ENCODE measurements around the gene TIMP1. TPM values are rescaled to one million over a fixed set of nuclear protein-coding genes. Genes with fewer than 3 reads are reported as not detected.

Gene TIMP1
- total RNA-seq, 2 experiments from 2014 or later, result 14.5 to 23.5 TPM

DNA sequence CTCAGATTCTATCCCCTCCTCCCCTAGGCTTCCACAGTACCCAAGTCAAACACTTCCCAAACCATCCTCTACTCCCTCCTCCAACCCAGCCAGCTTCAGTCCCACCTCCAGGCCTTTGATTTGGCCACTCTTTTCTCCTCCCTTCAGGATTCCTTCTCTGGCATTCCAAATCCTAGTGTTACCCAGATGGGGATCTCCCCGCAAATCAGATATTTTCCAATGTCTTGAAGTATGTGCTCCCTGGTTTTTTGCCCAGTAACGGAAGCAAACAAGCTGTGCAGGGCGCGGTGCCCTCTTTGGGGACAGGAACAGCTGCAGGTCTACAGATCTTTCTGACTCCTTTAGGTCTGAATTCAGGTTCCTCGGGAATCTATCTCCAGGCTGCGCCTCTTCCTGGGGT lies 39.6 kb downstream of the TIMP1 start:
- Mint-ChIP-seq H3K9me3 (ENCODE audit: low read depth) (no peaks in the 10 kb centered on the region), H3K27ac (no peak overlapping the region), H3K4me1 (peaks cover 11% of the 10 kb centered on the region), H3K27me3 (peaks cover 53% of the 10 kb centered on the region), H3K36me3 (no peaks in the 10 kb centered on the region), H3K4me3 (no peak overlapping the region)
- ATAC-seq (no peak), DNase-seq (no peak)
- CTCF ChIA-PET, result no interaction called here

DNA sequence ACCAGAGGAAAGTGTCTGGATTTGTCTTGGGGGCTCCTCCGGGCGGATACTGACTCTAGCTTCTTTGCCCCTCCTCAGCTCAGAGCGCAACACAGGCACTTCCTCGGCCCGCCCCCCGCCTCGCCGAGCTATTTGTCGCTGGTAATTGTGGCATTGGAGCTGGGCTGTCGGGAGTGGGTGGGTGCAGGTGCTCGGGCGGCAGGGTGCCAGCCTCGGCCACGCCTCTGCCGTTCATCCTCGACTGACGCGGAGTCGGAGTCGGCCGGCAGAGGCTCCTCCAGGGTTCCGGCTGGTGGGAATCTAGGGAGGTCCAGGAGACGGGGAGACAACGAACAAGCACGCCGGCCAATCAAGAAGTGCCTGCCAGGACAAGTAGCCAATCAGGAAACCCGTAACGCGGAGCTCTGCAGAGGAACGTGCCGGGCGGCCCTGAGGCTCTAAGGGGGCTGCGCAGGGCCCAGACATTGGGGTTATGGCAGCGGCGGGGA lies 41.3 kb downstream of the TIMP1 start:
- Mint-ChIP-seq H3K9me3 (ENCODE audit: low read depth) (no peaks in the 10 kb centered on the region), H3K4me3 (peak overlapping the region; percentile 52), H3K4me1 (peaks cover 11% of the 10 kb centered on the region), H3K27ac (no peak overlapping the region), H3K36me3 (no peaks in the 10 kb centered on the region), H3K27me3 (peaks cover 41% of the 10 kb centered on the region)
- DNase-seq, result peak; percentile 41
- CTCF ChIA-PET, result no interaction called here
- peak; percentile 50 for ATAC-seq

DNA sequence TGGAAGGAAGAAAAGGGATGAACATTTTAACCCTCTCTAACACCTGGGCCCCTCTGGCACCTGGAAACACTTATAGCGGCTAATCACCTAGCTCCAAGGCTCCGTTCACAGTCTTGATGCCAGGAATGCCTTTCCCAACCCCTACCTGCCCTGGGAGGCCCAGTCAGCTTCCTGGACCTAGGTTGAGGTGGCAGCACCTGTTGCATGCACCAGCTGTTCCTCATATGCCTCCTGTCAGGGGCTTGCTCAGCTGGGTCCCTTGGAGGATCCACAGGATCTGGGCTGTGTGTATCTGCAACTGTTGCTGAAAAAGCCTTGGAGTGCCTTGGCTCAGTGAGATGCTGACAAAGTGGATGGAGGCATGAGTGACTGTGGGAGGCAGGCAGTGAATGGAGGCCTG lies 43.1 kb downstream of the TIMP1 start:
- ATAC-seq (no peak), DNase-seq (no peak)
- Mint-ChIP-seq H3K27ac (no peak overlapping the region), H3K27me3 (peaks cover 33% of the 10 kb centered on the region), H3K36me3 (no peaks in the 10 kb centered on the region), H3K9me3 (ENCODE audit: low read depth) (no peaks in the 10 kb centered on the region), H3K4me1 (peaks cover 22% of the 10 kb centered on the region), H3K4me3 (no peak overlapping the region)
- CTCF ChIA-PET, result no interaction called here

DNA sequence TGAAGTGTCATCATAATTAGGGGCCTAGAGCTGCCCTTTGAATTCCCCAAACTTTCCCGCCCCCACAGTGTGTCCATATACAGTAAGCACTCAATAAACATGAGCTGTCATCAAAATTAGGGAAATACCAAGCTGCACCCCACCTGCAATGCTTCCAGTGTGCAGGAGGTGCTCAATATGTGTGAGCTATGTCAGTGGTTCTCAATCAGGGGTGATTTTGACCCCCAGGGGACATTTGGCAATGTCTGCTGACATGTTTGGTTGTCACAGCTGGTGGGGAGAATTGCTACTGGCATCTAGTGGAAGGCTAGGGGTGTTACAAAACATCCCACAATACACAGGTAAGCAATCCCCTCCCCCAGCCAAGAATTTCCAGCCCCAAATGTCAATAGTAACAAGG lies 46.7 kb downstream of the TIMP1 start:
- peak overlapping the region; percentile 25 for H3K4me3 Mint-ChIP-seq
- H3K4me1 Mint-ChIP-seq, result peaks cover 18% of the 10 kb centered on the region
- H3K36me3 Mint-ChIP-seq, result no peaks in the 10 kb centered on the region
- ATAC-seq (peak; percentile 31), DNase-seq (no peak)
- H3K9me3 Mint-ChIP-seq (ENCODE audit: low read depth), result no peaks in the 10 kb centered on the region
- H3K27ac Mint-ChIP-seq, result no peak overlapping the region
- H3K27me3 Mint-ChIP-seq, result peaks cover 7% of the 10 kb centered on the region
- CTCF ChIA-PET, result interaction anchor here (1.0 to 1.1 kb wide), 2 partner anchors 9 to 47 kb away, joined by 4 read pairs; partner anchors contain the start of genes SYN1 and TIMP1

DNA sequence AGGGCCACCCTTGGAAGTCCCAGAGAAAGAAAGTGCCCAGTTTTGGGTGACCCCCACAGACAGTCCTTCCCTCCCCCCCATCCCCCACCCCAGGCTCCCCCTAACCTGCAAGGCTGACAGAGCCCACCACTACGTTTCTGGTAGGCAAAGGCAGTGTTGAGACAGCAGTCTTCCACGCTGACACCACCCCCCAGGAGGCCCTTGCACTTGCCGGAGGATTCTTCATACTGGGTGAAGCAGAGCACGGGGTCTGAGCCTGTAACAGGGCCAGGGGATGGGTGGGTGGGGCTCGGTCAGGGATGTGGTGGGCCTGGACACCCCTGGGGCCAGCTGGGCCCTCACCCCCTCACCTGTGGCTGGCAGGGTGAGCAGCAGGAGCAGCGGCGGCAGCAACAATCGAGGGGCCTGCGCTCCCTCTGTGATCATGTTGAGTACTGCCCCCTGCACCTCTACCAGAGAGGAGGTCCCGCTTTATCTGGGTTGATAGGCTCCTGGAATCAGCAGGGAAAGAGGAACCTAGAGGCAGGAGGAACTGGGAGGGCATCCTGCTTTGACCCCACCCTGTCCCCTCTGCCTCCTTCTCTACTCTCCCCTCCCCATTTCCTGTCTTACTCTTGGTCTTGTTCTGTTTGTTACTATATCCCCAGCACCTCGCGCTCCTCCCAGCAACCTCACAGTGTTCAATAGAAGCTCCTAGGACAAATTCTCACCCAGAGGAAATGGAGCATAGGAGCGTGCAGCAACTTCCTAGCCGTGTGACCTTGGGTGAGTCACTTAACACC lies 47.4 kb downstream of the TIMP1 start, which contains the start of gene CFP:
Gene CFP, minus strand, starts transcription at position 512 of the 782 bp plus-strand sequence. Its CDS starts 86 bp downstream, at position 426.
- CTCF ChIA-PET, result no interaction called here
- Mint-ChIP-seq H3K27ac (peak within 1 kb of the TSS; percentile 63), H3K4me1 (peaks cover 16% of the 10 kb centered on the region), H3K36me3 (no peaks in the 10 kb centered on the region), H3K4me3 (peak within 1 kb of the TSS; percentile 25), H3K9me3 (ENCODE audit: low read depth) (no peaks in the 10 kb centered on the region), H3K27me3 (peaks cover 3% of the 10 kb centered on the region)
- peak; percentile 61 for ATAC-seq
- no peak for DNase-seq

DNA sequence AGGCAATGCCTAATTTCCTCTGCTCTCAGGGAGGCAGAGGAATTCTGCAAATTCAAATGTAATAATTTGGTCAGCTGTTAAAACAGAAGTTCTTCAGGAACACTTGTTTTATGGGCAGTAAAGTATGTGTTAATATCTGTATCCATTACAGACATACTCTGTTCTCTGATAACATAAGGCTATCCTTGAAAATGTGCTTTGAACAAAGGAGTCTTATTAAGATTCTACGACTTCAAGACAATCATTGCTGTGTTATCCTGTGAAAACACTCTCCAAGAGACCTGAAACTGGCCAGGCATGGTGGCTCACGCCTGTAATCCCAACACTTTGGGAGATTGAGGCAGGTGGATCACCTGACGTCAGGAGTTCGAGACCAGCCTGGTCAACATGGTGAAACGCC lies 49.4 kb downstream of the TIMP1 start:
- no peaks in the 10 kb centered on the region for H3K27me3 Mint-ChIP-seq
- CTCF ChIA-PET, result no interaction called here
- no peak for DNase-seq
- H3K4me3 Mint-ChIP-seq, result no peak overlapping the region
- H3K4me1 Mint-ChIP-seq, result peaks cover 17% of the 10 kb centered on the region
- peaks cover 4% of the 10 kb centered on the region for H3K36me3 Mint-ChIP-seq
- no peaks in the 10 kb centered on the region for H3K9me3 Mint-ChIP-seq (ENCODE audit: low read depth)
- no peak for ATAC-seq
- no peak overlapping the region for H3K27ac Mint-ChIP-seq

DNA sequence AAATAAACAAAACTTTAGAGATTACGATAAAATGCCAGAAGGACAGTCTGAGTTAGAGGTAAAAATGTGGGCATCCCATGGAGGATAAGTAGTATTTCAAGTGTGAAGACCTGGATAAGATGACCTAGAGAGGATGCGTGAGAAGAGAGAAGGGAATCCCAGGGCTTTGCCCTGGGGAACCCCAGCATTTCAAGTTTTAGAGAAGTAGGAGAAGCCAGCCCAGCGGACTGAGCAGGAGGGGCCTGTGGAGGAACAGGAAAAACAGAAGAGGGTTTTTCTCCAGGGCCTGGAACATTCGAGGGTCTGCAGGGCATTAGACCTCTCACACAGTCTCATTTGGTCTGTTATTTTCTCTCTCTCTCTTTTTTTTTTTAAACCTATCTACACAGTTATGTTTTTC lies 50.4 kb downstream of the TIMP1 start:
- no peak for DNase-seq
- Mint-ChIP-seq H3K4me1 (peaks cover 20% of the 10 kb centered on the region), H3K27ac (no peak overlapping the region), H3K36me3 (peaks cover 11% of the 10 kb centered on the region), H3K9me3 (ENCODE audit: low read depth) (no peaks in the 10 kb centered on the region), H3K27me3 (no peaks in the 10 kb centered on the region), H3K4me3 (no peak overlapping the region)
- no peak for ATAC-seq
- CTCF ChIA-PET, result no interaction called here

DNA sequence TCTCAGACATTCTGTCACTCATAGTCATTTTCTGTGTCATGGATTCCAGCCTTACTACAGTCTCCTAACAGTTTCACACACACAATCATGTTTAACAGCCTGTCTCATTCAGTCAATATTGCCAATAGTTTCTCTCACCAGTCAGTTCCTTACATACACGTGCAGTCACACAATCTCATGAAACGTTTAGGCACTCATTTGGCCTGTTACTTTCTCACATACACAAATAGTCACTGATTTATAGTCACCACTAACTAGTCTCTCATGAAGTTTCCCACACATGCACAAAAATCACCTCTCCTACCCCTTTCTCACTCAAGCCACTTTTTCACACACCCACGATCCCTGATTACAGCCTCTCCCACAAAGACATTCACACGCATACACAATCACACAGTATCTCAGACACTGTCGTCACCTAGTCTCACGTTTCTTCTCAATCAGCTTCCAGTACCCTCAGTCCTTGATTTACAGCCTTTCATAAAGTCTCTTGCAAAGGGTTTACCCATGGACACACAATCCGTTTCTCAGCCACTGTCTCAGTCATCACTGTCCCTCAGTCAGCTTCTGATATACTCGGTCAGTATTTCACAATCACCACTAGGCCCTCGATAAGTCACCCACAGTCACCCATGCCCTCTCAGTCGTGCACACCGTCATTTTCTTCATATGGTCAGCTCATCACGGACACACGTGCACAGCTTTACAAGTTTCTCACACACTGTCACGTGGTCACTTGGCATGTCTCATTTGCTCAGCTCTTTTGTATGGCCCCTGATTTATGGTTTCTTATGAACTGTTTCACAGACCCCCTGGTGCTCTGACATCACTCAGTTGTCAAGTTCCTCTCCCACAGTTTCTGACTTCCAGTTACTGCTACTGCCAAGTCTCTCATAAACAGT lies 51.7 kb downstream of the TIMP1 start:
- no peak overlapping the region for H3K27ac Mint-ChIP-seq
- peaks cover 19% of the 10 kb centered on the region for H3K4me1 Mint-ChIP-seq
- DNase-seq (no peak), ATAC-seq (no peak)
- H3K9me3 Mint-ChIP-seq (ENCODE audit: low read depth), result no peaks in the 10 kb centered on the region
- peaks cover 18% of the 10 kb centered on the region for H3K36me3 Mint-ChIP-seq
- no peak overlapping the region for H3K4me3 Mint-ChIP-seq
- CTCF ChIA-PET, result interaction anchor here (0.8 kb wide), 1 partner anchor 52 kb away, joined by 3 read pairs; no protein-coding TSS in a partner anchor
- no peaks in the 10 kb centered on the region for H3K27me3 Mint-ChIP-seq

DNA sequence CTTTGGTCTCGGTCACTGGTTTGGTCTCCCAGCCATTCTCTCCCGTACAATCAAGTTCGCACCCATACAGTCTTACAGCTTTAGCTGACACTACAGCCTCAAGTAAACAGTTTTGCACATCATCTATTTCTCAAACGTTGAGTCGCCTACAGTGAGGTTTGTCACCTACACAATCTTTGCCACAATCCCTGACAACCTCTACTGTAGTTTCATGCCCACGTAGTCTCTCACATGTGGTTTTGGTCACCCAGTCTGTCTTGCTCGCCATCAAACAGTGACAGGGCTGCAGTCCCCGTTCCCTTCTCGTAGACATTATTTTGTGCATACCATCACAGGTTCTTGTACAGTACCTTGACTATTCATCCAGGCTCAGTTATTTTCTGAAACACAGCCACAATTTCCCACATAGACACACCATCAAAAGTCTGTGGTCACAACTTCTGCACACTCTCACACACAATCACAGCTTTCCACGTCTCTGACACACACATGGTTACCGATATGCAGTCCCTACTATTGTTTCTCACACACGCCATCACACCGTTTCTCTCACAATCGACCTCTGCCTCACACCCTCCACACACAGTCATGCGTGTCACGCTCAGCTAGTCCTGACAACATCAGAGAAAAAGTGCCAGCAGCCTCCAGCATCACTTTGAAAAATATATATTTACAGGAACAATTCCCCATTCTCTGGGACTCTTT lies 52.8 kb downstream of the TIMP1 start:
- Mint-ChIP-seq H3K36me3 (peaks cover 29% of the 10 kb centered on the region), H3K4me3 (no peak overlapping the region), H3K27me3 (no peaks in the 10 kb centered on the region), H3K27ac (no peak overlapping the region), H3K9me3 (ENCODE audit: low read depth) (no peaks in the 10 kb centered on the region), H3K4me1 (peaks cover 11% of the 10 kb centered on the region)
- CTCF ChIA-PET, result interaction anchor here (0.8 kb wide), 1 partner anchor 53 kb away, joined by 3 read pairs; no protein-coding TSS in a partner anchor
- peak; percentile 60 for ATAC-seq
- DNase-seq, result peak; percentile 46

Small RNAs within 50 kb of the gene (microRNA-seq; reads per million reads assigned to microRNA genes)
- not detected for gene MIR4769

Other genes starting within 250 kb of the TIMP1 start
- under 1 TPM; 0.19 to 0.23 TPM for gene ZNF157, start 211.9 kb upstream of the TIMP1 start, total RNA-seq
- gene ZNF41, start 99.2 kb upstream of the TIMP1 start, total RNA-seq, result 10 to 100 TPM in 1 of 2 experiments, 1 to 10 TPM in 1; 9.5 to 10.4 TPM
- gene ARAF, start 21.2 kb upstream of the TIMP1 start, total RNA-seq, result 10 to 100 TPM; 61.5 to 73.1 TPM
- gene SYN1, start 37.4 kb downstream of the TIMP1 start, total RNA-seq, result under 1 TPM; 0.09 to 0.15 TPM
- gene CFP, start 47.5 kb downstream of the TIMP1 start, total RNA-seq, result 1 to 10 TPM; 2.7 to 4.0 TPM
- gene ELK1, start 68.1 kb downstream of the TIMP1 start, total RNA-seq, result 10 to 100 TPM; 51.4 to 57.4 TPM
- gene UXT, start 76.7 kb downstream of the TIMP1 start, total RNA-seq, result 100 to 1,000 TPM; 118 to 151 TPM